ENCODE results near the gene ARFGAP1. TPM values are rescaled to one million over a fixed set of nuclear protein-coding genes. Genes with fewer than 3 reads are reported as not detected.
A peak's percentile ranks its signal among the peaks of the same experiment; 100 is the strongest.

The ARFGAP1 gene
- total RNA-seq, 1 experiment from 2014 or later, result 49.2 TPM

- no peak overlapping the region for H3K9ac ChIP-seq (ENCODE audit: low read length)
- no peak overlapping the region for H3K27ac ChIP-seq (ENCODE audit: low read length)
- no peak overlapping the region for H2AFZ ChIP-seq (ENCODE audit: low read length)
- no peak overlapping the region for H3K4me3 ChIP-seq (ENCODE audit: low read length)
- no peaks in the 10 kb centered on the region for H3K79me2 ChIP-seq (ENCODE audit: low read length)
- H3K9me2 ChIP-seq (replicated peaks; ENCODE audit: insufficient read depth, low read length), result no peaks in the 10 kb centered on the region
- H3K4me2 ChIP-seq (ENCODE audit: low read depth, low read length, poor library complexity, severe bottlenecking), result no peak overlapping the region
- peaks cover 12% of the 10 kb centered on the region; the same call in 1 of the 2 replicates for H4K20me1 ChIP-seq (ENCODE audit: insufficient read depth, low read depth, low read length)
- no peaks in the 10 kb centered on the region for H3K36me3 ChIP-seq (ENCODE audit: insufficient read depth, low read length)
- peaks cover 21% of the 10 kb centered on the region for H3K4me1 ChIP-seq (ENCODE audit: low read length)
- no peaks in the 10 kb centered on the region for H3K9me3 ChIP-seq (ENCODE audit: low read length)
- no peak for DNase-seq
- H3K27me3 ChIP-seq (ENCODE audit: low read length), result no peaks in the 10 kb centered on the region
These were observed 19.7 kb downstream of the ARFGAP1 start for GRCh38 chr20:63292292-63292701.

DNA sequence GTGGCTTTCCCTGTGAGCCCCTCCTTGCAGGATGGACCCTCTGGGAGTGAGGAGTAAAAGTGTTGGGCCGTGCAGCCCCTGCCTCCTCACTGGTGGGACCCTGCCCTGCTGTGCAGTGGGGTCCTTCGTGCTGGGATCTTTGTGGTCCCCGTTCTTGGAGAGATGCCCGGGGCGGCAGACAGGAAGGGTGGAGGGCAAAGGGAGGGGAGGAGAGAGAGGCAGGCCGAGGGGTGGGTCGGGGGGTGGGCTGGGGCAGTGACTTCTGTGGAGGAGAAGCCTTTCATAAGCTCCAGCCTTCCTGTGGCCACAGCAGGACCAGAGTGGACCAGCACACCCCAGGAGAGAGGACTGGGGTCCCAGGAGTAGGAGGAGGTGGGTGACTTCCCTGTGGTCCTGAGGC, 20.3 kb downstream of the ARFGAP1 start, which contains the start of gene COL20A1:
Gene COL20A1, plus strand, starts transcription at position 283 of the 400 bp plus-strand sequence. CDS start 1,922 bp downstream, outside the sequence.
- Histone ChIP-seq H3K9ac (ENCODE audit: low read length) (no peak within 1 kb of the TSS), H3K36me3 (ENCODE audit: insufficient read depth, low read length) (no peaks in the 10 kb centered on the region), H2AFZ (ENCODE audit: low read length) (no peak within 1 kb of the TSS), H3K9me2 (replicated peaks; ENCODE audit: insufficient read depth, low read length) (no peaks in the 10 kb centered on the region), H3K27ac (ENCODE audit: low read length) (no peak within 1 kb of the TSS), H3K27me3 (ENCODE audit: low read length) (no peaks in the 10 kb centered on the region), H3K9me3 (ENCODE audit: low read length) (no peaks in the 10 kb centered on the region), H4K20me1 (ENCODE audit: insufficient read depth, low read depth, low read length) (peaks cover 12% of the 10 kb centered on the region; the same call in 1 of the 2 replicates), H3K4me2 (ENCODE audit: low read depth, low read length, poor library complexity, severe bottlenecking) (no peak within 1 kb of the TSS), H3K4me3 (ENCODE audit: low read length) (no peak within 1 kb of the TSS), H3K4me1 (ENCODE audit: low read length) (peaks cover 27% of the 10 kb centered on the region), H3K79me2 (ENCODE audit: low read length) (no peaks in the 10 kb centered on the region)
- DNase-seq, result no peak

DNA sequence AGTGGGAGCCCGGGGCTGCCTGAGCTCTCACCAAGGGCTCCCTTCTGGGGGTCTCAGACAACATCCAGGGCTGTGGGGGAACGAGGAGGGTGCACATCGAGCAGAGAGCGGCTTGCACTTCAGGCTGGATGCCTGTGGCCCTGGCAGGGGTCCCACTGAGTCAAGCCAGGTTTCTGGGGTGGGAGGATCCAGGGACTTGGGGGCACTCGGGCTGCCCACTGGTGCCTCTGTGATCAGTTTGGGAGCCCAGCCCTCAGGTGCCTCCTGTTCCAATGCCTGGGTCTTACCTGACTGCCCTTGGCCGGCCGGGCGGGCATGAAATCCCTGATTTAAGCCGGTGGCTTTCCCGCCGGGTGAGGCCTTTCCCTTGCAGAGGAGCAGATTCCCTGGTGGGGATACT, 20.8 kb downstream of the ARFGAP1 start:
- no peaks in the 10 kb centered on the region for H3K9me3 ChIP-seq (ENCODE audit: low read length)
- H4K20me1 ChIP-seq (ENCODE audit: insufficient read depth, low read depth, low read length), result peaks cover 12% of the 10 kb centered on the region; the same call in 1 of the 2 replicates
- no peaks in the 10 kb centered on the region for H3K79me2 ChIP-seq (ENCODE audit: low read length)
- no peak overlapping the region for H2AFZ ChIP-seq (ENCODE audit: low read length)
- no peak overlapping the region for H3K27ac ChIP-seq (ENCODE audit: low read length)
- no peak overlapping the region for H3K9ac ChIP-seq (ENCODE audit: low read length)
- H3K4me1 ChIP-seq (ENCODE audit: low read length), result peaks cover 27% of the 10 kb centered on the region
- no peak for DNase-seq
- no peaks in the 10 kb centered on the region for H3K36me3 ChIP-seq (ENCODE audit: insufficient read depth, low read length)
- no peak overlapping the region for H3K4me3 ChIP-seq (ENCODE audit: low read length)
- no peak overlapping the region for H3K4me2 ChIP-seq (ENCODE audit: low read depth, low read length, poor library complexity, severe bottlenecking)
- H3K9me2 ChIP-seq (replicated peaks; ENCODE audit: insufficient read depth, low read length), result no peaks in the 10 kb centered on the region
- no peaks in the 10 kb centered on the region for H3K27me3 ChIP-seq (ENCODE audit: low read length)

DNA sequence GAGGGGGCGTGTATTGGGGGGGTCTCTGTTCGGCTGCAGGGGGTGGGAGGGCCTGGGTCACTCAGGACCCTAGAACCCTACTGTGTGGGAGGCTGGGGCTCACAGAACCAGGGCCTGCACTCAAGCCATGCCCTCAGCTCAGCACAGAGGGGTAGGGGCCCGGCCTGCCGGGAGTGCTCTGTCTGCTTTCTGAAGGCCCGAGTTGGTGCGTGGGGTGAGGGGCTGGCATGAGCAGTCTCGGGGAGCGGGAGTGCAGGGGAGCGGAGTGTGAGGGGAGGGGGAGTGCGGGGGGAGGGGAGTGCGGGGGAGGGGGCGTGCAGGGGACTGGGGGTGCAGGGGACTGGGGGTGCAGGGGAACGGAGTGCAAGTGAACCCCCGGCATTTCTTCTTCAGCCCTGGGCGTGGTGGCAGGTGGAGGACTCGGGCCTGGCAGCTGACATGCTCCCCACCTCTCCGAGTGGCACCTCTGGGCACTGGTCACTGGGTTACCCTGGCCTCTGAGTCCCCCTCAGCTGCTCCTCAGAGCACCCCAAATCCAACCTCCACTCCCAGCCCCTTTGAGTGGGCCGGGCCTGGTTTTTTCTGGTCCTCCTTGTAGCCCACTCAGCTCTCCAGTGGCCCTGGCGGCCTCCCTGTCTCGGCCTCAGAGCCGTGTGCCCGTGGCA, 21.4 kb downstream of the ARFGAP1 start:
- no peaks in the 10 kb centered on the region for H3K79me2 ChIP-seq (ENCODE audit: low read length)
- peaks cover 12% of the 10 kb centered on the region; the same call in 1 of the 2 replicates for H4K20me1 ChIP-seq (ENCODE audit: insufficient read depth, low read depth, low read length)
- H3K9me2 ChIP-seq (replicated peaks; ENCODE audit: insufficient read depth, low read length), result no peaks in the 10 kb centered on the region
- no peaks in the 10 kb centered on the region for H3K27me3 ChIP-seq (ENCODE audit: low read length)
- no peak overlapping the region for H3K4me2 ChIP-seq (ENCODE audit: low read depth, low read length, poor library complexity, severe bottlenecking)
- no peak overlapping the region for H3K4me3 ChIP-seq (ENCODE audit: low read length)
- H3K27ac ChIP-seq (ENCODE audit: low read length), result no peak overlapping the region
- no peak overlapping the region for H2AFZ ChIP-seq (ENCODE audit: low read length)
- no peak overlapping the region for H3K9ac ChIP-seq (ENCODE audit: low read length)
- peaks cover 27% of the 10 kb centered on the region for H3K4me1 ChIP-seq (ENCODE audit: low read length)
- H3K36me3 ChIP-seq (ENCODE audit: insufficient read depth, low read length), result no peaks in the 10 kb centered on the region
- DNase-seq, result peak; percentile 45
- no peaks in the 10 kb centered on the region for H3K9me3 ChIP-seq (ENCODE audit: low read length)

- no peak overlapping the region for H3K4me2 ChIP-seq (ENCODE audit: low read depth, low read length, poor library complexity, severe bottlenecking)
- no peak for DNase-seq
- H2AFZ ChIP-seq (ENCODE audit: low read length), result no peak overlapping the region
- no peak overlapping the region for H3K4me3 ChIP-seq (ENCODE audit: low read length)
- H3K79me2 ChIP-seq (ENCODE audit: low read length), result no peaks in the 10 kb centered on the region
- H3K9ac ChIP-seq (ENCODE audit: low read length), result no peak overlapping the region
- H3K27me3 ChIP-seq (ENCODE audit: low read length), result no peaks in the 10 kb centered on the region
- peaks cover 12% of the 10 kb centered on the region; the same call in 1 of the 2 replicates for H4K20me1 ChIP-seq (ENCODE audit: insufficient read depth, low read depth, low read length)
- H3K27ac ChIP-seq (ENCODE audit: low read length), result no peak overlapping the region
- H3K4me1 ChIP-seq (ENCODE audit: low read length), result peaks cover 27% of the 10 kb centered on the region
- no peaks in the 10 kb centered on the region for H3K9me2 ChIP-seq (replicated peaks; ENCODE audit: insufficient read depth, low read length)
- H3K36me3 ChIP-seq (ENCODE audit: insufficient read depth, low read length), result no peaks in the 10 kb centered on the region
- no peaks in the 10 kb centered on the region for H3K9me3 ChIP-seq (ENCODE audit: low read length)
These were observed 21.9 kb downstream of the ARFGAP1 start for GRCh38 chr20:63294536-63294900.

DNA sequence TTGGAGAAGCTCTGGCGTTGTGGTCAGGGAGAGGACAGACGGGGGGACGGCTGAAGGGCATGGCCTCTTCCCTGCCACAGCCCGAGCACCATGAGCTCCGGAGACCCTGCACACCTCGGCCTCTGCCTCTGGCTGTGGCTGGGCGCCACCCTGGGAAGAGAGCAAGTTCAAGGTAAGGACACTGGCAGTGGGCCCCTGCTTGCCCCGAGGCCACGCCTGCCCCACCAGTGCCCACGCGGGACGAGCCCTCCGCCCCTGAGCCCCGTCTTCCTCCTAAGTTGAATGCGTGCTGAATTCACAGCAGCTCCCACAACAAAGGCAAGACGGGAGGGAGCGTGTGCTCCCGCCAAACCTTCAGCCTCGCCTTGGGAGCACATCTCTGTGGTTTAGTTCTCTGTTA, 22.4 kb downstream of the ARFGAP1 start:
- Histone ChIP-seq H4K20me1 (ENCODE audit: insufficient read depth, low read depth, low read length) (peaks cover 12% of the 10 kb centered on the region; the same call in 1 of the 2 replicates), H3K9me2 (replicated peaks; ENCODE audit: insufficient read depth, low read length) (no peaks in the 10 kb centered on the region), H3K27ac (ENCODE audit: low read length) (no peak overlapping the region), H3K79me2 (ENCODE audit: low read length) (no peaks in the 10 kb centered on the region), H3K9ac (ENCODE audit: low read length) (no peak overlapping the region), H3K36me3 (ENCODE audit: insufficient read depth, low read length) (no peaks in the 10 kb centered on the region), H3K27me3 (ENCODE audit: low read length) (no peaks in the 10 kb centered on the region), H3K4me1 (ENCODE audit: low read length) (peaks cover 27% of the 10 kb centered on the region), H3K4me3 (ENCODE audit: low read length) (no peak overlapping the region), H3K4me2 (ENCODE audit: low read depth, low read length, poor library complexity, severe bottlenecking) (no peak overlapping the region), H3K9me3 (ENCODE audit: low read length) (no peaks in the 10 kb centered on the region), H2AFZ (ENCODE audit: low read length) (no peak overlapping the region)
- DNase-seq, result no peak

DNA sequence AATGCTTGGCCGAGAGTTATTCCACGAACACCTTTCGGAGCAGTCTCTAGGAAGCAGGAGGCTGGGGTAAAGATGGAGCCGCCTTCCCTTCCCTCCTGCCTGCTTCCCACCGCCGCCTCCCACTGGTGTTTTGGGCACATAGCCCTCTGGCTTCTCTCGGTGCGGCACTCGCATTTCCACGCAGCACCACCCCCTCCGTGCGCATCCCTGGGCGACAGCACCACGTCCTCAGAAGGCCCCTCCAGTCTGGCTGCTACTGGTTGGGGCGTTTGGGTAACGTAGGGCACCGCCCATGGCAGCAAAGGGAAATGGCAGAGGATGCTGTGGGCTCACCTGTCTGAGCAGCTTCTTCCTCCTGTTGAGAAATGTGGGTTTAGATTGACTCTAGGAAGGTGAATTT, 22.8 kb downstream of the ARFGAP1 start:
- no peak for DNase-seq
- H3K9me2 ChIP-seq (replicated peaks; ENCODE audit: insufficient read depth, low read length), result no peaks in the 10 kb centered on the region
- H3K4me2 ChIP-seq (ENCODE audit: low read depth, low read length, poor library complexity, severe bottlenecking), result no peak overlapping the region
- H3K27me3 ChIP-seq (ENCODE audit: low read length), result no peaks in the 10 kb centered on the region
- no peaks in the 10 kb centered on the region for H3K9me3 ChIP-seq (ENCODE audit: low read length)
- no peak overlapping the region for H3K9ac ChIP-seq (ENCODE audit: low read length)
- no peak overlapping the region for H2AFZ ChIP-seq (ENCODE audit: low read length)
- H3K4me1 ChIP-seq (ENCODE audit: low read length), result peaks cover 27% of the 10 kb centered on the region
- H3K4me3 ChIP-seq (ENCODE audit: low read length), result no peak overlapping the region
- H3K27ac ChIP-seq (ENCODE audit: low read length), result no peak overlapping the region
- no peaks in the 10 kb centered on the region for H3K79me2 ChIP-seq (ENCODE audit: low read length)
- no peaks in the 10 kb centered on the region for H3K36me3 ChIP-seq (ENCODE audit: insufficient read depth, low read length)
- H4K20me1 ChIP-seq (ENCODE audit: insufficient read depth, low read depth, low read length), result peaks cover 10% of the 10 kb centered on the region; the same call in 1 of the 2 replicates

- no peak for DNase-seq
- no peaks in the 10 kb centered on the region for H3K36me3 ChIP-seq (ENCODE audit: insufficient read depth, low read length)
- H3K4me3 ChIP-seq (ENCODE audit: low read length), result no peak overlapping the region
- no peaks in the 10 kb centered on the region for H3K27me3 ChIP-seq (ENCODE audit: low read length)
- H3K9me2 ChIP-seq (replicated peaks; ENCODE audit: insufficient read depth, low read length), result no peaks in the 10 kb centered on the region
- no peak overlapping the region for H3K9ac ChIP-seq (ENCODE audit: low read length)
- 0 out of 2 replicates have a peak overlapping the region, but pooled peaks have one; percentile 36 for H3K27ac ChIP-seq (ENCODE audit: low read length)
- no peak overlapping the region for H2AFZ ChIP-seq (ENCODE audit: low read length)
- no peaks in the 10 kb centered on the region for H3K9me3 ChIP-seq (ENCODE audit: low read length)
- H3K4me2 ChIP-seq (ENCODE audit: low read depth, low read length, poor library complexity, severe bottlenecking), result no peak overlapping the region
- H3K4me1 ChIP-seq (ENCODE audit: low read length), result peaks cover 27% of the 10 kb centered on the region
- peaks cover 8% of the 10 kb centered on the region; the same call in 1 of the 2 replicates for H4K20me1 ChIP-seq (ENCODE audit: insufficient read depth, low read depth, low read length)
- H3K79me2 ChIP-seq (ENCODE audit: low read length), result no peaks in the 10 kb centered on the region
These were observed 23.2 kb downstream of the ARFGAP1 start for GRCh38 chr20:63295846-63296245.

Measured in Karpas-422 (cell line).